NCI-H345 (cell line): Measurements from ENCODE around the gene ARHGEF10L.
"Not testable (repeated sequence)": the region's sequence is repeated elsewhere in the genome, so short reads cannot be mapped to it uniquely, and the experiment has no call there.

Experiments used
- DNase-seq: peaks from one replicate; lab custom pipeline; 2025; lab: John Stamatoyannopoulos, UW

The ARHGEF10L gene, protein sequence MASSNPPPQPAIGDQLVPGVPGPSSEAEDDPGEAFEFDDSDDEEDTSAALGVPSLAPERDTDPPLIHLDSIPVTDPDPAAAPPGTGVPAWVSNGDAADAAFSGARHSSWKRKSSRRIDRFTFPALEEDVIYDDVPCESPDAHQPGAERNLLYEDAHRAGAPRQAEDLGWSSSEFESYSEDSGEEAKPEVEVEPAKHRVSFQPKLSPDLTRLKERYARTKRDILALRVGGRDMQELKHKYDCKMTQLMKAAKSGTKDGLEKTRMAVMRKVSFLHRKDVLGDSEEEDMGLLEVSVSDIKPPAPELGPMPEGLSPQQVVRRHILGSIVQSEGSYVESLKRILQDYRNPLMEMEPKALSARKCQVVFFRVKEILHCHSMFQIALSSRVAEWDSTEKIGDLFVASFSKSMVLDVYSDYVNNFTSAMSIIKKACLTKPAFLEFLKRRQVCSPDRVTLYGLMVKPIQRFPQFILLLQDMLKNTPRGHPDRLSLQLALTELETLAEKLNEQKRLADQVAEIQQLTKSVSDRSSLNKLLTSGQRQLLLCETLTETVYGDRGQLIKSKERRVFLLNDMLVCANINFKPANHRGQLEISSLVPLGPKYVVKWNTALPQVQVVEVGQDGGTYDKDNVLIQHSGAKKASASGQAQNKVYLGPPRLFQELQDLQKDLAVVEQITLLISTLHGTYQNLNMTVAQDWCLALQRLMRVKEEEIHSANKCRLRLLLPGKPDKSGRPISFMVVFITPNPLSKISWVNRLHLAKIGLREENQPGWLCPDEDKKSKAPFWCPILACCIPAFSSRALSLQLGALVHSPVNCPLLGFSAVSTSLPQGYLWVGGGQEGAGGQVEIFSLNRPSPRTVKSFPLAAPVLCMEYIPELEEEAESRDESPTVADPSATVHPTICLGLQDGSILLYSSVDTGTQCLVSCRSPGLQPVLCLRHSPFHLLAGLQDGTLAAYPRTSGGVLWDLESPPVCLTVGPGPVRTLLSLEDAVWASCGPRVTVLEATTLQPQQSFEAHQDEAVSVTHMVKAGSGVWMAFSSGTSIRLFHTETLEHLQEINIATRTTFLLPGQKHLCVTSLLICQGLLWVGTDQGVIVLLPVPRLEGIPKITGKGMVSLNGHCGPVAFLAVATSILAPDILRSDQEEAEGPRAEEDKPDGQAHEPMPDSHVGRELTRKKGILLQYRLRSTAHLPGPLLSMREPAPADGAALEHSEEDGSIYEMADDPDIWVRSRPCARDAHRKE (N-terminal part only)

DNA sequence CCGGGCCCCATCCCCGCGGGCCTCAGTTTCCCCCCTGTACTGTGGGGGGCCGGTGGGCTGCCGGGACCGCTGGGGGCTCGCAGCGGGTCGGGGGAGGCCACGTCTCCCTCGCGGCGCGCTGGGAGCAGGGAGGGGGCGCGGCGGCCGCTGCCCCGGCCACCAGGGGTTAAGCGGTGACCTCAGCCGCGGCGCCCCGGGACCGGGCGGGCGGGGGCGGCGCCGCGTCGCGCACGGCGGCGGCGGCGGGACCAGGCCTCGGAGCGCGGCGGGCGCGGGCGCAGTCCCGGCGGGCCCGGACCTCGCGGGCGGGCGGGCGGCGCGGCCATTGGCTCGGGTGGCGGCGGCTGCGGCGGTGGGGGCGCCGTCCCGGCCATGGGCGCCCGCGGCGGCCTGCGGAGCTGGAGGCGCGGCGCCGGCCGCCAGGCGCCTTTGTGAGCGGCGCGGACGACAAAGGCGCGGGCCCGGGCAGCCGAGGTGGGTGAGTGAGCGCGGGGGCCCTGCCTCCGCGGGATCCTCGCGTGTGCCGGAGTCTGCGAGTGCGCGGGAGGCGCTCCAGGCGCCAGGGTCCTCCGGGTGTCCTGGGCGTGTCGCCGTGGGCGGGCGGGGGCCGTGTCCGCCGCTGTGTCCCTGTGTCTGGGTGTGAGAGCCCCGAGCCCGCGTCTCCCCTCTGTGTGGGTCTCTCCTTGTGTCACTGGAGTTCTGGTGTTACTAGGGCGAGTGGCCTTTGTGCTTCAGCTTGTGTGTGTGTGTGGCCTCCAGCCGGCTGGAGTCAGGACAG is at the start of gene ARHGEF10L:
Gene ARHGEF10L (plus strand): TSS at position 222 of the 778 bp plus-strand sequence. CDS start 40,898 bp downstream, outside the sequence.
- DNase-seq: peak; percentile 14

DNA sequence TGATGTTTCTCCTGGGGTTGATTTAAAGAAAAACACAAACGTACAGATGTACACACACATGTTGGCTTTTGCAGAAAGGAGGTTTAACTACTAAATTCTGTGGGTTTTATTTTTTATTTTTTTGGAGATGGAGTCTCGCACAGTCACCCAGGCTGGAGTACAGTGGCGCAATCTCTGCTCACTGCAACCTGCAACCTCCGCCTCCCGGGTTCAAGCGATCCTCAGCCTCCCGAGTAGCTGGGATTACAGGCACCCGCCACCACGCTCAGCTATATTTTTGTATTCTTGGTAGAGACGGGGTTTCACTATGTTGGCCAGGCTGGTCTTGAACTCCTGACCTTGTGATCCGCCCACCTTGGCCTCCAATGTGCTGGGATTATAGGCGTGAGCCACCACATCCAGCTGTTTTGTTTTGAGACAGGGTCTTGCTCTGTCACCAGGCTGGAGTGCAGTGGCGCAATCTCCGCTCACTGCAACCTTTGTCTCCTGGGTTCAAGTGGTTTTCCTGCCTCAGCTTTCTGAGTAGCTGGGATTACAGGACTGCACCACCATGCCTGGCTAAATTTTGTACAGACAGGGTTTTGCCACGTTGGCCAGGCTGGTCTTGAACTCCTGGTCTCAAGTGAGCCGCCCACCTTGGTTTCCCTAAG is 49.6 kb upstream of the ARHGEF10L start:
- not testable (repeated sequence) for DNase-seq

DNA sequence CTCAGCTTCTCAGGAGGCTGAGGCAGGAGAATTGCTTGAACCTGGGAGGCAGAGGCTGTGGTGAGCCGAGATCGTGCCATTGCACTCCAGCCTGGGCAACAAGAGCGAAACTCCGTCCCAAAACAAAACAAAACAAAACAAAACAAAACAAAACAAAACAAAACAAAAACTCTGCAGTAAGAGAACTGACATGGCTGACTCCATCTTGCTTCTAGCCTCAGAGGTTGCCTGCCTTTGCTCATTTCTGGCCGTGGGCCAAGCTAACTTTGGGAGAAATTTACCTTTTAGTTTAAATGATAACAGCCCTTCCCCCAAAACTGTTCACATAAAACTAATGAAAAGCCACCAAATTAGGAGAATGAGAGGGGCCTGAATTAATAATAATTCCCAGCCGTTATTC is 48.8 kb upstream of the ARHGEF10L start:
- not testable (repeated sequence) for DNase-seq

DNA sequence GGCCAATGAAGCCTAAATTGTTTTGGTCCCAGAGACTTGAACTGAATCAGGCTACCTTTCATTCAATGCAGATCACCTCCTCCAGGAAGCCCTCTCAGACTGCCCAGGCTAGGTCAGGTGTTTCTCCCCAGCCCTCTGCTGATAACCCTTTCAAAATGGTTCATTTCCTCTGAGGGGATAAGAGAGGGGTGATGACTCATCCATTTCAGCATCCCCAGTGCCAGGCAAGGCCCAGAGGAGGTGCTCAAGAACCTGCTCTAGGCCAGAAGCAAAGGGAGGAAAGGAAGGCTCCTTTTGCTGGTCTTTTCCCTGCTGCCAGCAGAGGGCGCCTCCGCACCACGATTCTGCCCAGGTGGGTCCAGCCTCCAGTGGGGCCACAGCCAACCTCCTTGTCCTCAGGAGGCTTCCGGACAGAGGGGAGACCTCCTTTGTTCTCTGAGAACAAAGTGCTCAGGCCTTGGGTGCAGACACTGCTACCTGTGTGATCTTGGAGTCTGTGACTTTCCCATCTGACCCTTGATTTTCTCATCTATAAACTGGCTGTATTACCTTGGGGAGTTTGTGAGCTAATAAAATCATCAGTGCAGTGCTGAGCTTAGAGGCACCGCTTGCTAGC is 45.3 kb upstream of the ARHGEF10L start:
- DNase-seq: peak; percentile 51

DNA sequence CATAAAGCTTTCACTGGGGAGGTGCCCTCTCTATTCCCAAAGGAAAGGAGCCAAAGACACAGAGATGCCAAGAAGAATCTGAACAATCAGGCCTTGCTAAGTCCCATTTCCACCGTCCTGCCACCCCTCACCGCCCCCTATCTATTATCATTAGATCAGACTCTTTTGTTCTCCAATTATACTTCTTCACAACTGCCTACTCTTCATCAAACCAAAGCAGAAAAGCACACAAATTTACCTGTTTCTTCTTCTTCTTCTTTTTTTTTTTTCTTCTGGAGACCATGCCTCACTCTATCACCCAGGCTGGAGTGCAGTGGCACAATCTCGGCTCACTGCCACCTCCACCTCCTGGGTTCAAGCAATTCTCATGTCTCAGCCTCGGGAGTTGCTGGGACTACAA is 43.1 kb upstream of the ARHGEF10L start:
- no peak for DNase-seq

DNA sequence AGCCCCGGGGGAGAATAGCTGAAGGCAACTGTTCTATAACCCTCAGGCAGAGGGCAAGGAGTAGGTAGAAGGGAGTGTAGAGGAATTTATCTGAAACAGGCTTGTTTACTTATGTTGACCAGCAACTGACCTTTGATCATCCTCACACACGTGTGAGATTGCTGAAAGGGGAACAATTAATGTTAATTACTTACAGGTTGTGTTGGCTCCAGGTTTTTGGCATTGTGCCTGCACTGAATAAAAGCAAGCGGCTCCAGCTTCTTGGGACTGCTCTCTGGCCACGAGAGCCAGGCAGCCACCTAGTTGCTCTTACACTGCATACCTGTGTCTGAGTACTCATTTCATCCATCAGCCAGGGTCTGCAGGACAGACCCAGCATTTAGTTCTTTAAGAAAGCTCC is 41.3 kb upstream of the ARHGEF10L start:
- no peak for DNase-seq

DNA sequence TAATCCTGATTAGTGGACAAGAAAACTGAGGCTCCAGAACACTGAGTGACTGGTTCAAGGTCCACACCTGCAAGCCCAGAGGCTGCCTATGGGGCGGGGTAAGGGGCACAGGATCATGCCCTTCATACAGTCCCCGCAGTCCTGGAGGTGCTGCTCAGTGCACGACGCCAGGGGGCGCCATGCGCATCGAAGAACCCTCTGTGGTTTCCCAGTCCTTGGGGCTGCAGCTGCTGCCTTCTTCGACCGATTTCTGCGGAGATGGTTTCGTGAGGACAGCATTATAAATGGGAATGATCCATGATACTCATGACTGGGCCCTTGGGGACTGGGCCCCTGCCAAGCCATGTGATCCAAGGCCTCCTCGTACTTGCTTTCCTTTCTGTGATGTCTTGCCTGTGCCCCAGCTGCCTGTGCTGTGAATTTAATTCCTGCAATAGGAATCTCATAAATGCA is 37.1 kb upstream of the ARHGEF10L start:
- DNase-seq: peak; percentile 75

DNA sequence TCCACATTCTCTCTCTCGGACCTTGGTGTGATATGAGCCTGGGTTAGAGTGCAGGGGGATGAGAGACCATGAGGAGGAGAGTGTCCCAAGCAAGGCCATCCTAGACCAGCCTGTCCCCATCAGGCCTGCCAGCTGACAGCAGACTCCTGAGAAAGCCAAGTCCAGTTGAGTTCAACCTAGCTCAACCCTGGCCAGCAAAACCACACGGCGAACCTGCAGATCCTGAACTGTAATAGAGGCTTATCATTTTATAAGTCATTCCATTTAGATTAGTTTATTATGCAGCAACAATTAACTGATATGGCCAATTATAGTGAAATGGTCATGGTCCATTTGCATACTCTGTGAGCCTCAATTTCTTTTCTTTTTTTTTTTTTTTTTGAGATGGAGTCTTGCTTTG is 36.4 kb upstream of the ARHGEF10L start:
- DNase-seq: no peak

DNA sequence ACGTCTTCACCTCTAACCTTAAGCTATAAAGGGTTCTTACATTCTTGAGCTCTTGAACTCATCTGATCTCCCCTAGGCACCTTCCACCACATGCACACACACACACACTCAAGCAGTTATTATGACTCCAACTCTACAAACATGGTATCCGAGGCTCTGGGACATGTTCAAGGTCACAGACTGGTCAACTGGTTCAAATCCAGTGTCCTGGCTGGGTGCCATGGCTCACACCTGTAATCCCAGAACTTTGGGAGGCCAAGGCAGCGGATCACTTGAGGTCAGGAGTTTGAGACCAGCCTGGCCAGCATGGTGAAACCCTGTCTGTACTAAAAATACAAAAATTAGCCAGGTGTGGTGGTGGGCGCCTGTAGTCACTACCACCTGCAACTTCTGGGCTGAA is 32.3 kb upstream of the ARHGEF10L start:
- not testable (repeated sequence) for DNase-seq

DNA sequence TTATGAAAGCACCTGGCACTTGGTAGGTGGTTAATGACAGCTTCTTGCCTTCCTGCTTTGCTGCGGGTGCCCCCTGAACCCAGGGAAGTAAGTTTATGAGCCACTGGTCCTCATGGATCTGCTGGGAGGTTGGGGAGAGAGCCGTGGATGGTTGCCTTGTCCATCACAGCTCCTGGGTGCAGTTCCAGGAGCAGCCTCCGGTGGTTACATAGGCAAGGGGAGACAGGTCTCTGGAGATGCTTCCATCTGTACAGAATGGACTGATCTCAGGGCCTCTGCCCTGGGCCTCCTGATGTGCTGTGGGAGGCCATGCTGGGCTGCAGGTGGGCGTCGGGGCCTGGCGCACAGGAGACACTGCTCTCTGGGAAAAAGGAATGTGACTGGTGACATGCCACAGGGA is 31.6 kb upstream of the ARHGEF10L start:
- no peak for DNase-seq

DNA sequence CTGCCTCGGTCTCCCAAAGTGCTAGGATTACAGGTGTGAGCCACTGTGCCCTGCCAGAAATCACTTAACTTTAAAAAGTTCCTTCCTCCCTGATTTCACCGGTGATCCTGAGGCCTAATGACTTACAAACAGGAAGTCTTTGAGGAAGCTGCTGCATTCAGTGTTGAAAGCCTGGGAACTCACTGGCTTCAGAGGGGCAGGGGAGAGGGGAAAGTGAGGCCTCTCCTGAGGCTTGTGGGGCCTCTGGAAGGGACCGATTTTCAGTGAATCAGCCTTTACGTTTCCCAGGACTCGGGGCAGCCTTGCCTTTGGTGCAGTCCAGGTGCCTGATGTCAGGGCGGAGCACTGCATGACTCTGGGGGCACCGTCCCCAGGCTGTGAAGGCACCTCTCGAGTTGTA is 30.1 kb upstream of the ARHGEF10L start:
- DNase-seq: no peak

DNA sequence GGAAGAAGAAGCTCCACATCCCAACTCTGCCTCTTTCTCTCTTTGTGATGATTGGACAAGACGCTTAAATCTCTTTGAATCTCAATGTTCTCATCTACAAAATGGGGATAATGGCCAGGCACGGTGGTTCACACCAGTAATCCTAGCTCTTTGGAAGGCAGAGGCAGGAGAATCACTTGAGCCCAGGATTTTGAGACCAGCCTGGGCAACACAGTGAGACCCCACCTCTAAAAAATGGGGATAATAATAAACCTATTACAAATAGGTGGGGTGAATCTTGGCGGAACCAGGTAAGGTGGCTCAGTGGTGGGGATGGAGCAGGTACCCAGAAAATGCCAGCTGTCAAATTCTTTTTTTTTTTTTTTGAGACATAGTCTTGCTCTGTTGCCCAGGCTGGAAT is 29.4 kb upstream of the ARHGEF10L start:
- no peak for DNase-seq

DNA sequence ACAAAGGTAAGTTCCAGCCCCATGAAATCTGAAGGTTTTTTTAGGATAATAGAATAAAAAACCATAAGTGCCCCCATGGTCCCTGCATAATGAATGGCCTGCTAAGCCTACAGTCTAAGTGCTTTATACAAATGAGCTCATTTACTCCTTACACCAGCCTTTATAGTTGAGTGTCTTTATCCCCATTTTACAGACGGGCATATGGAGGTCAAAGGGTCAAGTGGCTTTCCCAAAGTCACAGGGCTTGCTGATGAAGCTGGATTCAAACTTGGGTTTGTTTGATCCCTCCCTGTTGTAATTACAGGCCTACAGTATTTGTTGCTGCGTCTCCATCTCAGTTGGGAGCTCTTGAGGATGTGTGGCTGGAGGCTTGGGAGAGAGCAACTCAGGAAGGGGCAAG is 28.3 kb upstream of the ARHGEF10L start:
- no peak for DNase-seq

DNA sequence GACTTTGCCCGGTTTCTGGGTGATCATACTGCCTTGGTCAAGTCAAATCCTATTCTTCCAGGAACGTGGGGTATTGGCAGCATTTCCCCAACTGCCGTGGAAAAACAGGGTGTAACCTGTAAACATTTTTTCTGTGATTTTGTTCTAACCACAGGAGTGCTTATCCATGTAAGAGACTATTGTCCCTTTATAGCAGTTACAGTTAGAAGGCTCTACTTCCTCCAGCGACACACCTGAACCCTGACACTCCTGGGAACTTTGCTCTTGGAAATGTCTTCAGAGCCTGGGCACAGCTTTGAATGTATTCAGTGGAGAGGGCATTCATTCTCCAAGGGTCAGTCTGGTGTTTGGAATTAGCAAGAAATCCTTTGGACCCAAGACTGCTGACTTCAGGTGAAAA is 26.4 kb upstream of the ARHGEF10L start:
- no peak for DNase-seq

DNA sequence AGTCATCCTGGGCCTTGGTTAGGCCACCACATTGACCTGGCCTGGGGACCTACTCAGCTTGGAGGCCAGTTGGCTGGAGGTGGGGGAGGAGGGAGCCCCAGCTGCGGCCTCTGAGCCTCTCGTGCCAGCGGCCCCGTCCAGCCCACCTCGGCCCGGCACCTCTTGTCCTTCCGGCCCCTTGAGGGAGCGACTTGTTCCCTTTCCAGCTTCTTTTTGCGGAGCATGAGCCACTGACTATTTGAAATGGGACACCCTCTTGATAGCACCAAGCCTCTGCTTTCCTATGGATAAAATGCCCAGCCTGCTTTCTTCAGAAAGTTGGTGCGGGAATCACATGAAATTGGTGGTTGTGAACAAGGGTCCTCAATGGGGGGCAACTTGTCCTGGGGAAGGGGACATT is 24.7 kb upstream of the ARHGEF10L start:
- no peak for DNase-seq

DNA sequence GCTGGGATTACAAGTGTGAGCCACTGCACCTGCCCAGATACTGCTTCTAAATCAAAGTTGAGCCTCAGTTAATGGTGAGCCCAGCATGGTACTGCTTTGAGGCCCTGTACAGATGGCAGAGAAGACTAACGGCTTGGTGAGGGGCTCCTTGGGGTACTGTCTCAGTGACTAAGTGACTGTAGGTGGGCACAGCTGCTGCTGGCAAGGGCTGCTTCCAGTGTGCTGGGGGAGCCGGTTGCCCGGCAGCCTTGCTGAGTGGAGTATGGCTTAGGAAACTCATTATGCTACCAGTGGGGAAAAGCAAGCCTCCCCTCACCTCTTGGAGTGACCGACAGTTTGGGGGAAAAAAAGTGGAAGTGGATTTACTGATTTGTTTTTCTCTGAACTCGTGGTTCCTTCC is 23.6 kb upstream of the ARHGEF10L start:
- DNase-seq: no peak

DNA sequence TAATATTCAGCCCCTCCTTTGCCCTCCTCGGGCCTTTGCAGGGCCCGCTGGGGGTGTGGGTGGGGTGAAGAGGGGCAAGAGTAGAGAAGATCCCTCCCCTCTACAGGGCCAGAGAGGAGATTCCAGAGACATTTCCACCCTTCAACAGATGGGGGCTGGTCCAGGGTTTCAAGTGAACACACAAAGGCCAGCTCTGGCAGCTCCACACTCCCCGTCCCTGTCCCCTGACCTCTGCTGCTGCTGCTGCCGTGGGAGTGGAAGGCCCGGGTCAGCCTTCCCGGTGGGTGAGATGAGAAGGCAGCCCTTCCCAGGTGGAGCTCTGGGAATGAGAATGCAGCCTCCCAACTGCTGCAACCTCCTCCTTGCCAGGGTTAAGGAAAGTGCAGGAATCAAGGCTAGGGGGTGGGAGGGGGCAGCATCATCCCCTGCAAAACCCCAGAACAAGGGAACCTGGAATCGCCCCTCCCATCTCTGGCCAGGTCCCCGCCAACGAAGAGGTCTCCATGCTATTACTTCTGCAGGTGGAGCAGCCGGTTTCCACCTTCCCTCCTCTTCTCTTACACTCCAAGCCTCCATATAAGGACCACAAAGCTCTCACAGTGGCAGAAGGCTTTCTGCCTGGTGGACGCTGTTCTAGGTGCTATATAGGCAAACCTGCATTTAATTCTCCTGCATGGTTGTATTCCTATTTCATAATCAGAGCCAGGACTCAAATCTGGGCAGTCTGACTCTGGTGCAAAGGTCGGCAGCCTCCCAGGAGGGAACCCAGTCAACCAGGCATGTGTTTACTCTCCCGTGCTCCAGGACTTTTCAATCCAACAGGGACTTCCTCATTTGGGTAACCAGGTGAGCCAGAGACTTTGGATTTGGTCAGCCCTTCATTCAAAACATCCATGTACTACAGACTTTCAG is 22.9 kb upstream of the ARHGEF10L start:
- DNase-seq: no peak

DNA sequence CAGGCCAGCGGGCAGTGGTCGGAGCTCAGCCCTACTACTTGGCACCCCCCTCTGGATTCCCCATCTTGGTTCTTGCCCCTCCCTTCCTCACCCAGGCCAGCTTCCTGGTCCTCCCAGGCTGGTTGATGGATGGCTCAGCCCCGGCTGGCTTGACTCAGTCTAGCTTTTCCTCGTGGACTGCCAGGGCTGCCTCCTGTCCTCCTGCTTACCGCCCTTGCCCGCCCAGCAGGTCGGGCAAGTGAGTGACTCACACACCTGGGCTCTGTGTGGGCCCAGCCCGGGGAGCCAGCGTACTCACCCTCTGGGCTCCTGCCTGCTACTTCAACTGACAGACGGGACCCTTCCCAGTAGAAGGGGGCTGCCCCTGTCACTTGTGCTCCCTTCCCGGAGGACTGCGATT is 19.5 kb upstream of the ARHGEF10L start:
- no peak for DNase-seq
